DMS53 (cell line): Measurements from ENCODE around the gene DROSHA.
"Not testable (repeated sequence)": the region's sequence is repeated elsewhere in the genome, so short reads cannot be mapped to it uniquely, and the experiment has no call there.

Experiments
- DNase-seq: peaks from one replicate; lab custom pipeline; 2025; lab: John Stamatoyannopoulos, UW

DROSHA gene

GRCh38 chr5:31378838-31379237 is 153.1 kb downstream of the DROSHA start:
- no peak for DNase-seq

- no peak for DNase-seq
Measured at GRCh38 chr5:31378136-31378535, 153.8 kb downstream of the DROSHA start.

- no peak for DNase-seq
Measured at GRCh38 chr5:31377274-31377946, 154.5 kb downstream of the DROSHA start.

GRCh38 chr5:31375999-31376720 is 155.7 kb downstream of the DROSHA start:
- DNase-seq, result no peak

GRCh38 chr5:31372124-31372523 is 159.8 kb downstream of the DROSHA start:
- DNase-seq, result no peak

- DNase-seq, result no peak
Measured at GRCh38 chr5:31366941-31367340, 165.0 kb downstream of the DROSHA start.

- no peak for DNase-seq
Measured at GRCh38 chr5:31365776-31366175, 166.1 kb downstream of the DROSHA start.

GRCh38 chr5:31364881-31365636 is 166.8 kb downstream of the DROSHA start:
- no peak for DNase-seq

- DNase-seq, result peak; percentile 4
Measured at GRCh38 chr5:31362931-31363568, 168.8 kb downstream of the DROSHA start.

- no peak for DNase-seq
Measured at GRCh38 chr5:31362529-31362900, 169.4 kb downstream of the DROSHA start.

- DNase-seq, result not testable (repeated sequence)
Measured at GRCh38 chr5:31361704-31362528, 170.0 kb downstream of the DROSHA start.

- no peak for DNase-seq
Measured at GRCh38 chr5:31361234-31361633, 170.7 kb downstream of the DROSHA start.

- DNase-seq, result no peak
Measured at GRCh38 chr5:31359839-31360238, 172.1 kb downstream of the DROSHA start.

- no peak for DNase-seq
Measured at GRCh38 chr5:31357038-31357437, 174.9 kb downstream of the DROSHA start.

GRCh38 chr5:31355337-31355736 is 176.6 kb downstream of the DROSHA start:
- no peak for DNase-seq
